ENCODE measurements around the gene PP2D1. TPM values are rescaled to one million over a fixed set of nuclear protein-coding genes. Genes with fewer than 3 reads are reported as not detected.

PP2D1 gene
- total and polyA plus RNA-seq, 9 of the 15 experiments (the other 6 are each of a cell fraction or from before 2014, with no cell fraction given), result 0.07 to 0.10 TPM; not detected in 7

- no peak for TF ChIP-seq ID3 (CRISPR knock-in tag; IDR thresholded peaks at IDR 0.05)
- TF ChIP-seq ID3 (tag; IDR thresholded peaks at IDR 0.05), result peak; percentile 47; the same call in 1 of the 2 replicates
- TF ChIP-seq EGR1 (conservative IDR thresholded peaks at IDR 0.05), result no peak
- no peak for TF ChIP-seq STAG1 (CRISPR knock-in tag; IDR thresholded peaks at IDR 0.05; ENCODE audit: borderline replicate concordance)
- no peak for TF ChIP-seq ZNF146 (CRISPR knock-in tag; IDR thresholded peaks at IDR 0.05; ENCODE audit: unreplicated experiment)
- no peak for TF ChIP-seq SNAPC5 (CRISPR knock-in tag; IDR thresholded peaks at IDR 0.05)
- no peak for TF ChIP-seq MED1 (CRISPR knock-in tag; IDR thresholded peaks at IDR 0.05; ENCODE audit: borderline replicate concordance)
- no peak for TF ChIP-seq XRCC4 (IDR thresholded peaks at IDR 0.05; ENCODE audit: extremely low read depth, insufficient read depth, insufficient read length)
- no peak for TF ChIP-seq FOXK1 (CRISPR knock-in tag; IDR thresholded peaks at IDR 0.05; ENCODE audit: borderline replicate concordance)
- no peak for TF ChIP-seq CUX1 (CRISPR knock-in tag; IDR thresholded peaks at IDR 0.05)
- TF ChIP-seq CBFA2T3 (IDR thresholded peaks at IDR 0.05), result peak; percentile 91
- peak; percentile 57 for TF ChIP-seq NFE2 (IDR thresholded peaks at IDR 0.05; ENCODE audit: low read depth)
- no peak for TF ChIP-seq ZNF324 (CRISPR knock-in tag; IDR thresholded peaks at IDR 0.05)
- TF ChIP-seq ZKSCAN3 (CRISPR knock-in tag; IDR thresholded peaks at IDR 0.05), result no peak
- TF ChIP-seq POLR2H (tag; IDR thresholded peaks at IDR 0.05; ENCODE audit: low read depth), result no peak
- TF ChIP-seq PREB (CRISPR knock-in tag; IDR thresholded peaks at IDR 0.05), result no peak
- no peak for TF ChIP-seq ZNF197 (CRISPR knock-in tag; IDR thresholded peaks at IDR 0.05; ENCODE audit: low read depth)
- no peak for TF ChIP-seq PTTG1 (tag; IDR thresholded peaks at IDR 0.05; ENCODE audit: low read depth)
- no peak for TF ChIP-seq RBM34 (IDR thresholded peaks at IDR 0.05; ENCODE audit: borderline replicate concordance, insufficient read depth, low read length)
- no peak for TF ChIP-seq ZBTB43 (CRISPR knock-in tag; IDR thresholded peaks at IDR 0.05)
Measured at GRCh38 chr3:19937459-19938294, 74.4 kb downstream of the PP2D1 start (continued).

Data from K562 (cell line).